Uterus (tissue), 2 donors: ENCODE data around the gene RPS3A.

Experiments used
- POLR2A ChIP-seq, 2 donors: fragments of 450-650 bp; IDR thresholded peaks; one replicate each; pipeline ENCODE4 v1.6.1; 2016; ENCODE audit warnings: antibody characterized with exemption in 2 of 2, mild to moderate bottlenecking in 1 of 2, moderate library complexity in 1 of 2
- TF ChIP-seq, protein P1 (sequence below), 4 experiments: fragments of 200-600 bp in 2 of 4; fragments of 450-650 bp in 2 of 4; sonication (generic) in 2 of 4; IDR thresholded peaks; one replicate each; pipeline ENCODE4 v1.5.1; 2016 to 2019; ENCODE audit warnings: antibody characterized with exemption in 4 of 4, mild to moderate bottlenecking in 2 of 4, moderate library complexity in 1 of 4

- no peak for TF ChIP-seq POLR2A (IDR thresholded peaks at IDR 0.05)
- TF ChIP-seq, protein P1, sequence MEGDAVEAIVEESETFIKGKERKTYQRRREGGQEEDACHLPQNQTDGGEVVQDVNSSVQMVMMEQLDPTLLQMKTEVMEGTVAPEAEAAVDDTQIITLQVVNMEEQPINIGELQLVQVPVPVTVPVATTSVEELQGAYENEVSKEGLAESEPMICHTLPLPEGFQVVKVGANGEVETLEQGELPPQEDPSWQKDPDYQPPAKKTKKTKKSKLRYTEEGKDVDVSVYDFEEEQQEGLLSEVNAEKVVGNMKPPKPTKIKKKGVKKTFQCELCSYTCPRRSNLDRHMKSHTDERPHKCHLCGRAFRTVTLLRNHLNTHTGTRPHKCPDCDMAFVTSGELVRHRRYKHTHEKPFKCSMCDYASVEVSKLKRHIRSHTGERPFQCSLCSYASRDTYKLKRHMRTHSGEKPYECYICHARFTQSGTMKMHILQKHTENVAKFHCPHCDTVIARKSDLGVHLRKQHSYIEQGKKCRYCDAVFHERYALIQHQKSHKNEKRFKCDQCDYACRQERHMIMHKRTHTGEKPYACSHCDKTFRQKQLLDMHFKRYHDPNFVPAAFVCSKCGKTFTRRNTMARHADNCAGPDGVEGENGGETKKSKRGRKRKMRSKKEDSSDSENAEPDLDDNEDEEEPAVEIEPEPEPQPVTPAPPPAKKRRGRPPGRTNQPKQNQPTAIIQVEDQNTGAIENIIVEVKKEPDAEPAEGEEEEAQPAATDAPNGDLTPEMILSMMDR (IDR thresholded peaks at IDR 0.05), result no peak
Measured at GRCh38 chr4:151114338-151114737, 14.9 kb downstream of the RPS3A start.
